Measurements from ENCODE around the gene HIGD2A. TPM values are rescaled to one million over a fixed set of nuclear protein-coding genes. Genes with fewer than 3 reads are reported as not detected.
A peak's percentile ranks its signal among the peaks of the same experiment; 100 is the strongest.

The HIGD2A gene
- total RNA-seq, 2 experiments from 2014 or later: 129 to 142 TPM

GRCh38 chr5:176359658-176360057 lies 28.9 kb upstream of the HIGD2A start:
- ATAC-seq (no peak), DNase-seq (no peak)
- Mint-ChIP-seq H3K4me1 (ENCODE audit: low read depth) (peaks cover 36% of the 10 kb centered on the region), H3K4me3 (peak overlapping the region; percentile 70), H3K27me3 (ENCODE audit: low read depth) (no peaks in the 10 kb centered on the region), H3K36me3 (ENCODE audit: low read depth) (peaks cover 33% of the 10 kb centered on the region), H3K27ac (peak overlapping the region; percentile 39), H3K9me3 (ENCODE audit: insufficient read depth) (no peaks in the 10 kb centered on the region)
- POLR2A ChIA-PET: interaction anchor here (2.2 kb wide), 1 partner anchor 9 kb away, joined by 6 read pairs; no protein-coding TSS in a partner anchor
- CTCF ChIA-PET: interaction anchor here (0.7 kb wide), 1 partner anchor 10 kb away, joined by 3 read pairs; no protein-coding TSS in a partner anchor

GRCh38 chr5:176360894-176361436 lies 27.6 kb upstream of the HIGD2A start:
- Mint-ChIP-seq H3K4me3 (peak overlapping the region; percentile 99), H3K9me3 (ENCODE audit: insufficient read depth) (no peaks in the 10 kb centered on the region), H3K27me3 (ENCODE audit: low read depth) (no peaks in the 10 kb centered on the region), H3K36me3 (ENCODE audit: low read depth) (peaks cover 24% of the 10 kb centered on the region), H3K4me1 (ENCODE audit: low read depth) (peaks cover 40% of the 10 kb centered on the region), H3K27ac (peak overlapping the region; percentile 99)
- DNase-seq (peak; percentile 28), ATAC-seq (peak; percentile 4)
- ChIA-PET CTCF (interaction anchor here (1.0 to 1.6 kb wide), 2 partner anchors 8 to 87 kb away, joined by 3 to 4 read pairs; partner anchors contain the start of gene FAF2), POLR2A (interaction anchor here (1.4 to 2.5 kb wide), 6 partner anchors 8 to 175 kb away, joined by 4 to 10 read pairs (median 6); no protein-coding TSS in a partner anchor)

GRCh38 chr5:176361437-176362232 lies 26.9 kb upstream of the HIGD2A start, which contains the start of gene KIAA1191:
Gene KIAA1191 (minus strand): TSS chr5:176361764. CDS start chr5:176359508, 2,256 bp downstream.
- ChIA-PET POLR2A (interaction anchor here (0.6 to 2.5 kb wide), 8 partner anchors 9 to 475 kb away, joined by 3 to 10 read pairs (median 6); no protein-coding TSS in a partner anchor), CTCF (interaction anchor here (0.8 to 1.6 kb wide), 6 partner anchors 9 to 286 kb away, joined by 3 to 6 read pairs (median 4); partner anchors contain the start of genes RNF44 and TSPAN17)
- Mint-ChIP-seq H3K4me1 (ENCODE audit: low read depth) (peaks cover 42% of the 10 kb centered on the region), H3K36me3 (ENCODE audit: low read depth) (peaks cover 23% of the 10 kb centered on the region), H3K9me3 (ENCODE audit: insufficient read depth) (no peaks in the 10 kb centered on the region), H3K27me3 (ENCODE audit: low read depth) (no peaks in the 10 kb centered on the region), H3K27ac (peak within 1 kb of the TSS; percentile 99), H3K4me3 (peak within 1 kb of the TSS; percentile 99)
- DNase-seq (peak; percentile 97), ATAC-seq (peak; percentile 92)

- peak overlapping the region; percentile 99 for H3K27ac Mint-ChIP-seq
- POLR2A ChIA-PET: interaction anchor here (0.6 to 2.5 kb wide), 8 partner anchors 9 to 475 kb away, joined by 3 to 10 read pairs (median 4); no protein-coding TSS in a partner anchor
Observed at GRCh38 chr5:176362233-176362490, 26.4 kb upstream of the HIGD2A start.

GRCh38 chr5:176364765-176365350 lies 23.7 kb upstream of the HIGD2A start:
- peak overlapping the region; percentile 64 for H3K27ac Mint-ChIP-seq
- ATAC-seq: no peak
- peak; percentile 49 for DNase-seq
- peaks cover 36% of the 10 kb centered on the region for H3K4me1 Mint-ChIP-seq (ENCODE audit: low read depth)
- no peaks in the 10 kb centered on the region for H3K27me3 Mint-ChIP-seq (ENCODE audit: low read depth)
- ChIA-PET CTCF (interaction anchor here (1.1 kb wide), 1 partner anchor 83 kb away, joined by 3 read pairs; the partner anchor contains the start of gene FAF2), POLR2A (no interaction called here)
- peak overlapping the region; percentile 72 for H3K4me3 Mint-ChIP-seq
- H3K36me3 Mint-ChIP-seq (ENCODE audit: low read depth): peaks cover 9% of the 10 kb centered on the region
- no peaks in the 10 kb centered on the region for H3K9me3 Mint-ChIP-seq (ENCODE audit: insufficient read depth)

More at GRCh38 chr5:176362233-176362490, 26.4 kb upstream of the HIGD2A start:
- CTCF ChIA-PET: interaction anchor here (0.8 to 1.6 kb wide), 6 partner anchors 10 to 285 kb away, joined by 3 to 6 read pairs (median 4); partner anchors contain the start of genes RNF44 and TSPAN17
- Mint-ChIP-seq H3K4me3 (peak overlapping the region; percentile 99), H3K9me3 (ENCODE audit: insufficient read depth) (no peaks in the 10 kb centered on the region), H3K27me3 (ENCODE audit: low read depth) (no peaks in the 10 kb centered on the region), H3K36me3 (ENCODE audit: low read depth) (peaks cover 23% of the 10 kb centered on the region), H3K4me1 (ENCODE audit: low read depth) (peaks cover 45% of the 10 kb centered on the region)
- DNase-seq: no peak
- ATAC-seq: no peak

- Mint-ChIP-seq H3K27ac (peak within 1 kb of the TSS; percentile 64), H3K4me3 (peak within 1 kb of the TSS; percentile 72), H3K36me3 (ENCODE audit: low read depth) (peaks cover 9% of the 10 kb centered on the region), H3K9me3 (ENCODE audit: insufficient read depth) (no peaks in the 10 kb centered on the region), H3K27me3 (ENCODE audit: low read depth) (no peaks in the 10 kb centered on the region), H3K4me1 (ENCODE audit: low read depth) (peaks cover 35% of the 10 kb centered on the region)
- DNase-seq (peak; percentile 48), ATAC-seq (peak; percentile 22)
- CTCF ChIA-PET: interaction anchor here (1.1 kb wide), 1 partner anchor 82 kb away, joined by 3 read pairs; the partner anchor contains the start of gene FAF2
- POLR2A ChIA-PET: no interaction called here
Observed at GRCh38 chr5:176365351-176366231, 23.0 kb upstream of the HIGD2A start, which contains the start of gene ARL10. Gene ARL10 (plus strand): TSS chr5:176365487. CDS start chr5:176365564, 77 bp downstream.

- H3K4me1 Mint-ChIP-seq (ENCODE audit: low read depth): peaks cover 35% of the 10 kb centered on the region
- POLR2A ChIA-PET: no interaction called here
- no peaks in the 10 kb centered on the region for H3K9me3 Mint-ChIP-seq (ENCODE audit: insufficient read depth)
- CTCF ChIA-PET: interaction anchor here (1.1 kb wide), 1 partner anchor 82 kb away, joined by 3 read pairs; the partner anchor contains the start of gene FAF2
- H3K27me3 Mint-ChIP-seq (ENCODE audit: low read depth): no peaks in the 10 kb centered on the region
- peak overlapping the region; percentile 72 for H3K4me3 Mint-ChIP-seq
- DNase-seq (no peak), ATAC-seq (no peak)
- peak overlapping the region; percentile 32 for H3K27ac Mint-ChIP-seq
- H3K36me3 Mint-ChIP-seq (ENCODE audit: low read depth): peaks cover 9% of the 10 kb centered on the region
Observed at GRCh38 chr5:176366232-176366894, 22.2 kb upstream of the HIGD2A start.

GRCh38 chr5:176368726-176369125 lies 19.8 kb upstream of the HIGD2A start:
- Mint-ChIP-seq H3K9me3 (ENCODE audit: insufficient read depth) (no peaks in the 10 kb centered on the region), H3K27me3 (ENCODE audit: low read depth) (no peaks in the 10 kb centered on the region), H3K4me1 (ENCODE audit: low read depth) (peaks cover 22% of the 10 kb centered on the region), H3K36me3 (ENCODE audit: low read depth) (peaks cover 9% of the 10 kb centered on the region), H3K4me3 (no peak overlapping the region), H3K27ac (no peak overlapping the region)
- no peak for ATAC-seq
- ChIA-PET CTCF (no interaction called here), POLR2A (no interaction called here)
- no peak for DNase-seq

GRCh38 chr5:176369934-176370711 lies 18.4 kb upstream of the HIGD2A start:
- CTCF ChIA-PET: interaction anchor here (0.6 kb wide), 1 partner anchor 10 kb away, joined by 3 read pairs; no protein-coding TSS in a partner anchor
- no peaks in the 10 kb centered on the region for H3K27me3 Mint-ChIP-seq (ENCODE audit: low read depth)

More at GRCh38 chr5:176369934-176370711, 18.4 kb upstream of the HIGD2A start:
- H3K27ac Mint-ChIP-seq: peak overlapping the region; percentile 6
- H3K4me3 Mint-ChIP-seq: no peak overlapping the region
- peaks cover 13% of the 10 kb centered on the region for H3K4me1 Mint-ChIP-seq (ENCODE audit: low read depth)
- peaks cover 9% of the 10 kb centered on the region for H3K36me3 Mint-ChIP-seq (ENCODE audit: low read depth)
- H3K9me3 Mint-ChIP-seq (ENCODE audit: insufficient read depth): no peaks in the 10 kb centered on the region
- DNase-seq: no peak
- ATAC-seq: no peak
- POLR2A ChIA-PET: interaction anchor here (2.0 kb wide), 1 partner anchor 9 kb away, joined by 6 read pairs; no protein-coding TSS in a partner anchor
